HepG2 (cell line): ENCODE data around the gene LIMK2. TPM values are rescaled to one million over a fixed set of nuclear protein-coding genes. Genes with fewer than 3 reads are reported as not detected.

Source experiments
- BRF2 ChIP-seq: sonication (generic); formaldehyde crosslinking; IDR thresholded peaks from 2 replicates; pipeline ENCODE4 v1.8.1; 2022; ENCODE audit warnings: mild to moderate bottlenecking, missing genetic modification reagents
- CCAR2 ChIP-seq: fragments of 200-400 bp; formaldehyde crosslinking; optimal IDR thresholded peaks from 2 replicates; pipeline ENCODE3; 2018; ENCODE audit warnings: low read depth, mild to moderate bottlenecking, low read length, moderate library complexity
- DDIT3 ChIP-seq: sonication (generic); formaldehyde crosslinking; IDR thresholded peaks from 2 replicates; pipeline ENCODE4 v1.4.0; 2020; ENCODE audit warnings: mild to moderate bottlenecking, missing genetic modification reagents
- ELF3 ChIP-seq: IDR thresholded peaks from 2 replicates; pipeline ENCODE4 v1.6.1; 2016; ENCODE audit warnings: missing genetic modification reagents, missing compliant biosample characterization
- ISX ChIP-seq: sonication (generic); formaldehyde crosslinking; conservative IDR thresholded peaks from 2 replicates; pipeline ENCODE4 v1.5.0; 2020; ENCODE audit warnings: missing genetic modification reagents
- MAFK ChIP-seq, 2 experiments: IDR thresholded peaks in 1 of 2; conservative IDR thresholded peaks in 1 of 2; 2 replicates each; pipeline ENCODE4 v1.6.1; 2011; ENCODE audit warnings: improper control_type of control experiment in 2 of 2, low read length in 2 of 2
- MATR3 ChIP-seq: sonication (generic); formaldehyde crosslinking; IDR thresholded peaks from 2 replicates; pipeline ENCODE4 v1.4.0; 2020; ENCODE audit warnings: missing genetic modification reagents
- MIXL1 ChIP-seq: IDR thresholded peaks from 2 replicates; pipeline ENCODE4 v1.6.1; 2016
- MNT ChIP-seq: fragments of 450-650 bp; IDR thresholded peaks from 2 replicates; pipeline ENCODE4 v1.6.1; 2016
- MYPOP ChIP-seq: sonication (generic); formaldehyde crosslinking; IDR thresholded peaks from 2 replicates; pipeline ENCODE4 v1.8.1; 2023; ENCODE audit warnings: mild to moderate bottlenecking, moderate library complexity, missing genetic modification reagents
- PBX2 ChIP-seq: IDR thresholded peaks from 2 replicates; pipeline ENCODE4 v1.6.1; 2016; ENCODE audit warnings: control low read depth
- PHB2 ChIP-seq: fragments of 450-650 bp; IDR thresholded peaks from 2 replicates; pipeline ENCODE4 v1.6.1; 2018; ENCODE audit not compliant: partially characterized antibody
- RBM22 ChIP-seq: fragments of 200-400 bp; formaldehyde crosslinking; optimal IDR thresholded peaks from 2 replicates; pipeline ENCODE3; 2017; ENCODE audit warnings: mild to moderate bottlenecking, low read length, moderate library complexity
- REXO4 ChIP-seq: sonication (generic); formaldehyde crosslinking; IDR thresholded peaks from 2 replicates; pipeline ENCODE4 v1.8.0; 2022; ENCODE audit warnings: missing genetic modification reagents, mild to moderate bottlenecking, borderline replicate concordance
- TAF1 ChIP-seq: sonication (generic); formaldehyde crosslinking; IDR thresholded peaks from 2 replicates; pipeline ENCODE4 v1.4.0; 2020; ENCODE audit warnings: missing genetic modification reagents
- ZBTB25 ChIP-seq: IDR thresholded peaks from 2 replicates; pipeline ENCODE4 v1.6.1; 2018; ENCODE audit warnings: missing genetic modification reagents
- ZNF234 ChIP-seq: sonication (generic); formaldehyde crosslinking; conservative IDR thresholded peaks from 2 replicates; pipeline ENCODE4 v1.5.1; 2020; ENCODE audit warnings: mild to moderate bottlenecking, missing genetic modification reagents
- ZNF260 ChIP-seq: sonication (generic); formaldehyde crosslinking; IDR thresholded peaks from 2 replicates; pipeline ENCODE4 v1.4.0; 2020; ENCODE audit warnings: missing genetic modification reagents, low read depth, mild to moderate bottlenecking, borderline replicate concordance
- ZNF598 ChIP-seq: sonication (generic); formaldehyde crosslinking; IDR thresholded peaks from 2 replicates; pipeline ENCODE4 v1.5.1; 2020; ENCODE audit warnings: mild to moderate bottlenecking, missing genetic modification reagents, borderline replicate concordance
- ZNF672 ChIP-seq: sonication (generic); formaldehyde crosslinking; IDR thresholded peaks from 2 replicates; pipeline ENCODE4 v1.8.1; 2022; ENCODE audit warnings: missing genetic modification reagents
- ZNF7 ChIP-seq: IDR thresholded peaks from 2 replicates; pipeline ENCODE4 v1.6.1; 2016; ENCODE audit warnings: missing biosample characterization, missing genetic modification reagents
- ZSCAN21 ChIP-seq: sonication (generic); formaldehyde crosslinking; IDR thresholded peaks from 2 replicates; pipeline ENCODE4 v1.8.0; 2022; ENCODE audit warnings: mild to moderate bottlenecking, missing genetic modification reagents, moderate library complexity, borderline replicate concordance
- ZSCAN5A ChIP-seq: sonication (generic); formaldehyde crosslinking; IDR thresholded peaks from 2 replicates; pipeline ENCODE4 v1.8.0; 2022; ENCODE audit warnings: mild to moderate bottlenecking, missing genetic modification reagents, borderline replicate concordance
- polyA plus RNA-seq, 8 experiments: library from polyadenylated mRNA; depleted of rRNA in 3 of 8; stranded (reverse) in 7 of 8; unstranded in 1 of 8; fragments of >200 nt; fragmentation: Illumina TruSeq in 4 of 8; extraction: Trizol in 4 of 8; gene quantifications; 2 replicates each; pipeline versions ENCODE4 v1.2.1 to v1.2.3, GENCODE V29; 2011 to 2016; ENCODE audit warnings: low read depth in 4 of 8, missing spikeins in 1 of 8, mixed read lengths in 1 of 8; ENCODE audit not compliant: insufficient read depth in 1 of 8
- total RNA-seq, 5 experiments: library from RNA; depleted of rRNA; stranded (reverse); fragments of >200 nt; fragmentation: Illumina TruSeq; extraction: Trizol; gene quantifications; 2 replicates each; pipeline ENCODE4 v1.2.3, GENCODE V29; 2016; ENCODE audit warnings: low read depth in 1 of 5

The LIMK2 gene
- total and polyA plus RNA-seq, 2 of the 13 experiments (the other 11 are each of a cell fraction or from before 2014, with no cell fraction given): 20.9 to 29.8 TPM

- TF ChIP-seq PBX2 (CRISPR knock-in tag) (no peak), CCAR2 (no peak), ZBTB25 (no peak), ZNF7 (CRISPR knock-in tag) (no peak), ZSCAN5A (no peak), ELF3 (CRISPR knock-in tag) (no peak), MIXL1 (CRISPR knock-in tag) (no peak), ZNF260 (CRISPR knock-in tag) (no peak), TAF1 (no peak), MNT (no peak), MAFK (conservative IDR thresholded peaks at IDR 0.05 in 1 of 2, IDR thresholded peaks at IDR 0.05 in 1 of 2; ENCODE audit: low read length in 2 of 2) (no peak), ZNF234 (no peak), MYPOP (CRISPR knock-in tag) (no peak), MATR3 (CRISPR knock-in tag) (no peak), BRF2 (CRISPR knock-in tag) (no peak), ZNF672 (no peak), REXO4 (CRISPR knock-in tag) (no peak), DDIT3 (no peak), ISX (CRISPR knock-in tag) (no peak), ZNF598 (CRISPR knock-in tag) (no peak), RBM22 (no peak), PHB2 (no peak), ZSCAN21 (CRISPR knock-in tag) (no peak)
These were observed 38.9 kb downstream of the LIMK2 start (continued) for GRCh38 chr22:31250740-31251600.
